Stimulated activated CD4-positive, alpha-beta T cell treated with anti-CD3 and anti-CD28 coated beads, Interleukin-15, amount 100 ng/mL, for 24 hours (primary cell): ENCODE data around the gene TRIM14.
A peak's percentile ranks its signal among the peaks of the same experiment; 100 is the strongest.
"Not testable (repeated sequence)": the region's sequence is repeated elsewhere in the genome, so short reads cannot be mapped to it uniquely, and the experiment has no call there.

Experiments used
- DNase-seq: peaks from one replicate; pipeline ENCODE4 v3.0.0-alpha.2; 2020

Gene TRIM14

DNA sequence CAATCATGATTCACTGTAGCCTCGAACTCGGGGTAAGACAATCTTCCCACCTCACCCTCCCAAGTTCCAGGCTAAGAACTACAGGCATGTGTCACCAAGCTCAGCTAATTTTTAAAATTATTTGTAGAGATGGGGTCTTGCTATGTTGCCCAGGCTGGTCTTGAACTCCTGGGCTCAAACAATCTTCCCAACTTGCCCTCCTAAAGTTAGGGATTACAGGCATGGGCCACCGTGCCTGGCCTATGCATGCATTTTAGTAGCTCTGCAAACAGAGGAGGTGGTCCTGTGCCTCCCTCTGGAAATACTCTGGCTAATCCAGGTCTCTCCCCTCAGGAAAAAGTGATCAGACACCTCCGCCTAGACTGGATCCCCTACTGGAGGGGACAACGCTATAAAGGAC is 21.5 kb upstream of the TRIM14 start:
- DNase-seq, result no peak

DNA sequence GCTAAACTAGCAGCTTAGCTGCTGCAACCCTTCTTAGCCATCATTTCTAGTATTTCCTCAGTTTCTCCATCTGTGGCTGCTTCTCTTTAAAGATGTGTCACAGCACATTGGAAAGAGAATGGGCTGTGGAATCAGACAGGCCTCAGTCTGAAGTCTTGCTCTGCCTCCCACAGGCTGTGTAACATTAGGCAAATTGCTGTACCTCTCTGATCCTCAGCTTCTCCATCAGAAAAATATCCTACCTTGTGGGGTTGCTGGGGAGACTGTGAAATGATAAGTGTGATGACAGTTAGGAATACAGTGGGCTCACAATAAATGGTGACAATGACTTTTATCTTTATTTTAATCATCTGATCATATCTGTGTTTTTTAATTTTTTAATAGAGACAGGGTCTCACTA is 17.5 kb upstream of the TRIM14 start:
- DNase-seq, result no peak

DNA sequence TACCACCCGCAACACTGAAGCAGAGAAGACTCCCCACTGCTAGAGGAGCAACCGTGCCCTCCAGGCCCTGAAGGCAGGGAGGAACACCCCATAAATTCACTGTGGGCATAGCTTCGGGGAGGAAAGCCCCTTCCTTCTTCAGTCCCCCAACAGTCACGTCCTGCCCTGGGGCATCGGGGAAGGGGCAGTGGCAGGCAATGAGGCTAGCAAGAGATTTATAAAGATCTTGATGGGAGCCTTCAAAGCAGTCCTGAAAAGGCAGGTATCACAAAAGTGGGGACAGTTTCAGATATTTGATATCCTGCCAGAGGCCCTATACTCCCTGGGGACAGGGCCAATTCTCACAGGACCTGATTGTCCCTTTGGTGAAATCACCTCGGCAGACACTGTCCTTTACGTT is 16.9 kb upstream of the TRIM14 start:
- DNase-seq, result no peak

DNA sequence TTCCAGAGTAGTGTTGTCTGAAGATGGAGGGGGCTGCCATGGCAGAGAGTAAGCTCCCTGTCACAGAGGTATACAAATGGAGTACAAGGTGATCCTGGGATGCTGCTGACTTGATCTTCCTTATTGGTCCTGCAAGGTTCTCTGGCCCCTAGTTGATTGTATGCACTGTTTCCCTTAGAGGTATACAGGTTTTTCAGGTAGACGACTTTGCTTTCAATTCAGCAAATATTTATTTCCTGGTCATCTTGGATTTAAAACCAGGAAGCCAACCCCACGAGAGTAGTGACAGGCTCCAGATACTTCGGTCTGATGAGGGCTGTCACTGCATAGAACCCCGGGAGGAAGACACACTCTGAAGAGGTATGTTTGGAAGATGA is 16.5 kb upstream of the TRIM14 start:
- DNase-seq, result no peak

- no peak for DNase-seq
These were observed 15.9 kb upstream of the TRIM14 start for GRCh38 chr9:98134702-98135557.

DNA sequence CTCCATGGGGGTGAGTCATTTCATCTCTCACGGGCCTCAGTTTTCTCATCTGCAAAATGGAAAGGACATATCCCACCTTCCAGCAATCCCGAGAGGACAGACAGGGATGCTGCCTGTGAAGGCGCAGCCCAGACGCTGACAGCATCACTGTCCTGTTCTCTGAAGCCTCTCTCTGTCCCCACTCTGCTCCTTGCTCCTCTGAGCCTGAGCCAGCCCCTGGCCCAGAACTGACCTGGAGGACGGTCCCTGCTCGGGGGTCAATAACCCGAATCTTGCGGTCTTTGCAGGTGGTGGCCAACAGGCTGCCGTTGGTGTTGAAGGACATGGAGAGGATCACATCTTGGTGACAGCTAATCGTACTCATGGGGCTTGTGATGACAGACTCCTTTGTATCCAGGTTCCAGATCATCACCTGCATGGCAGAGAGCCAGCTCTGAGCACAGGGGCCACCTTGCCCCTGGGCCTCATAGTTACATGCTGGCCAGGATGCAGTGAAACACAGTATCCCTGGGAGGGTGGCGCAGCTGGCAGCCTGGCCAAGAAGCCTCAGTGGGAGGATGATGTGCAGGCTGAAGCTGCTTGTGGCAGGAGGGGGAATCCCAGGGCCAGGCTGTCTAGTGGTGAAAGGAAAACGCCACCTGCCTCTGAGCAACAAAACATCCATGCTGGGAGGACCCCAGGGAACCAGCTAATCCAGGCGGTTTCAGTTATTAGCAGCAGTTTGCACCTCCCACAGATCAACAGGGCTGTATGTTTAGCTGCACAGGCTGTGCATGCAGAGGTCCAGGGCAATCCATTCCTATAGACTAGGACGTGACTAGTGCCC is 14.0 kb upstream of the TRIM14 start:
- no peak for DNase-seq

DNA sequence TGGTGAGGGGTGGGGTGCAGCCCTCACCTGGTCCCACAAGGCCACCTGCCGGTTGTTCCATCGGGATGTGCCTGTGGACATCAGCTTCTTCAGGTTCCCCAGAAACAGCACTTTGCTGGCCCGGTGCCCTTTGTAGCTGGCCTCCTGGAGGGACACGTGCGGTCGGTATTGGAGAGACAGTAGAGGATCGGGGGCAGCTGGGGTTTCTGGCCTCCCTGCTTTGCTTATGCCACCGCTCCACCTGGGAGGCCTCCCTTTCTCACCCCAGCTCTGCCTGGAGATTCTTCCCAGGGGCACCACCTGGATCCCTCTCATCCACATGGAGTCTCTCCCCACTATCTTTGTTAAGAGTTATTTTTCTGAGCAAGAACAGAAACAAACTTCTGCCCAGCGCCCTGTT is 13.1 kb upstream of the TRIM14 start:
- no peak for DNase-seq

- no peak for DNase-seq
These were observed 11.7 kb upstream of the TRIM14 start for GRCh38 chr9:98130576-98131228.

DNA sequence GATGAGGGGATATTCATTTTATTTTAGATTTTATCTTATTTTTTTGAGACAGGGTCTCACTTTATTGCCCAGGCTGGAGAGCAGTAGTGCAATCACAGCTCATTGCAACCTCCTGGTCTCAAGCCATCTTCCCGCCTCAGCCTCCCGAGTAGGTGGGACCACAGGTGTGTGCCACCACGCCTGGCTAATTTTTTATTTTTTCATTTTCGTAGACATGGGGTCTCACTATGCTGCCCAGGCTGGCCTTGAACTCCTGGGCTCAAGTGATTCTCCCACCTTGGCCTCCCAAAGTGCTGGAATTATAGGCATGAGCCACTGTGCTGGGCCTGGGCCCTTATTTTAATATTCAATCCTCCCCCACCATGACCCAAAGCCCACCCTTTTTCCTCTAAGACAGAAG is 11.0 kb upstream of the TRIM14 start:
- not testable (repeated sequence) for DNase-seq

DNA sequence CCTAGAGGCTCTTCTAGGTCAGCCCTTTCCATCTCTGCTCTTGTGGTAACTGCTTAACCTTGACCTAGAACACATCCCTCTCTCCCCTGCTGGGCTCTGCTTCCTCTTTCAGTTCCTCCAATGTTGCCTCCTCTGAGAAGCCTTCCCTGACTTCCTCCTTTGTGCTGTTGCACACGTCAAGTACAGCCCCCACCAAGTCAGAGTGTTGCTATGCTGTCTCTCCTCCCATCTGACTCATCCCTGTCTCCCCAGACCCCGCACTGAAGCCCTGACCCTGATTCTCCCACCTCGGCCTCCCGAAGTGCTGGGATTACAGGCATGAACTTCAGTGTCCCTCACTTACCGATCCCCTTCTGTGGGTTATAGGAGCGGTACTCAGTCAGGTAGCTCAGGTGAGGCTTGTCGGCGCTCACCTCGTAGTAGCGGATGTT is 10.4 kb upstream of the TRIM14 start:
- DNase-seq, result no peak

- DNase-seq, result no peak
These were observed 9.3 kb upstream of the TRIM14 start for GRCh38 chr9:98128316-98128715.

GRCh38 chr9:98127226-98127625 is 8.2 kb upstream of the TRIM14 start:
- no peak for DNase-seq

- DNase-seq, result no peak
These were observed 5.8 kb upstream of the TRIM14 start for GRCh38 chr9:98124637-98125426.

DNA sequence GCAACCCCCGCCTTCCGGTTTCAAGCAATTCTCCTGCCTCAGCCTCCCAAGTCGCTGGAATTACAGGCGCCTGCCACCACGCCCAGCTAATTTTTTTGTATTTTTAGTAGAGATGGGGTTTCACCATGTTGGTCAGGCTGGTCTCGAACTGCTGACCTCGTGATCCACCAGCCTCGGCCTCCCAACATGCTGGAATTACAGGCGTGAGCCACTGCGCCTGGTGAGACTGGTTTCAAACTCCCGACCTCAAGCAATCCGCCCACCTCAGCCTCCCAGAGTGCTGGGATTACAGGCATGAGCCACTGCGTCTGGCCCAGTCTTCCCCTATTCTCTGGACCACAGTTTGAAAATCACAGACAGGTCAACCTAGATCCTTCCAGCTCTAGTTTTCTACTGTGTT is 5.1 kb upstream of the TRIM14 start:
- DNase-seq, result not testable (repeated sequence)

DNA sequence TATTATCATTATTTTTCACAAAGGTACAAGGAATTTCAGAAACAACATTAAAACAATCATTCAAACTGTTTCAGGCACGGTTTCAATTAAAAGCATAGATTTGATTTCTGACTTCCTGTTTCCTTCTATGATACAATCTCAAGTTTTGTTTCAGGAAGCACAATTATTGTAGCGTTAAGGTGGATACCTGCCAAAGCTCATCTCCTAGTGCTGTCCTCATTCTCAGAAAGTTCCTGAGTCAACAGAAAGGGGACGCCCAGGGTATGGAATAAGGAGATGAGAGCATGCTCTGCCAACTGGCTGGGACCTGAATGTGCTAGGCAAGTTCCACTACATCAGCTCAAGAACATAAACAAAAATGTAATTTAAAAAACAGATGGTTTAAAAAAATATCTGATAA is 2.0 kb upstream of the TRIM14 start:
- DNase-seq, result no peak

GRCh38 chr9:98120476-98120875 is 1.5 kb upstream of the TRIM14 start:
- DNase-seq, result no peak

DNA sequence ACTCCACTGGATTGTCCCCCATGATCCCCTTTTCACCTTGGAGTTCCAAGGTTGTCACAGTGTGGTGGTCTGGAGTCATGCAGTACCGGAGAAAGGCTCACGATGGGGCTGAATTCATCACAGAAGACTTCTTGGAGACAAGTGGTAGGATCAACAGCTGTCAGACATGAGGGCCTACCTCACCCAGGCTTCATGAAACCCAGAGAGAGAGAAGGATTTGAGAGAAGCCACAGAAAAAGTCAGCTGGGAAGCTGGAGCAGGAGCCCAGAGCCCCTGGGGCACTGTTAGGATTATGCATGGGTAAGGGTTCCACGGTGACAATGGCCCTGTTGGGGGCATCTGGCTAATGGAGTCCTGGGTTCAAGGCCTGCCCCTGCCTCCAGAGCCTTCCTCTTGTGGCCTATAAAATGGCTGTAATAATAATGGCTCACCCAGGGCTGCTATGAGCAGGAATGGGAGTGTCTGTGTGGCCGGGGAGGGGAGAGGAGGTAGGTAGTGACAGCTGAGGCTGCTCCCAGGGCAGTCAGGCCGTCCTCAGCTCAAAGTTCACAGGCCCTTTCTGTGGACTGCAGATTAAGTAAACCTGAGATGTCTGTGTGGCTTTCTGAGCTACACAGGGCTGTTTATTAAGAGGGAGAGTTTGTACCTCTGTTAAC is 910 bp downstream of the TRIM14 start:
- peak; percentile 53 for DNase-seq

DNA sequence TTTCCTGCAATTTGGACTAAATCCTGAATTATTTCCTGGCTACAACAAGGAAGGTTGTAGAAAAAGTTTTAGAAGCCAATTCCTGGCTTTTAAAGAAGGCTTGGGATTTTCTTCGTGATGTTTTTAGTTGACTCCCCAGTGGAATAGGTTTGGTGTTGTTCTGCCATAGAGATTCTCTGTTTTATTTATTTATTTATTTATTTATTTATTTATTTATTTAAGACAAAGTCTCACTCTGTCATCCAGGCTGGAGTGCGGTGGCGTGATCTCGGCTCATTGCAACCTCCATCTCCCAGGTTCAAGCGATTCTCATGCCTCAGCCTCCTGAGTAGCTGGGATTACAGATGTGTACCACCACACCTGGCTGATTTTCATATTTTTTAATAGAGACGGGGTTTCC is 1.9 kb downstream of the TRIM14 start:
- DNase-seq, result not testable (repeated sequence)

DNA sequence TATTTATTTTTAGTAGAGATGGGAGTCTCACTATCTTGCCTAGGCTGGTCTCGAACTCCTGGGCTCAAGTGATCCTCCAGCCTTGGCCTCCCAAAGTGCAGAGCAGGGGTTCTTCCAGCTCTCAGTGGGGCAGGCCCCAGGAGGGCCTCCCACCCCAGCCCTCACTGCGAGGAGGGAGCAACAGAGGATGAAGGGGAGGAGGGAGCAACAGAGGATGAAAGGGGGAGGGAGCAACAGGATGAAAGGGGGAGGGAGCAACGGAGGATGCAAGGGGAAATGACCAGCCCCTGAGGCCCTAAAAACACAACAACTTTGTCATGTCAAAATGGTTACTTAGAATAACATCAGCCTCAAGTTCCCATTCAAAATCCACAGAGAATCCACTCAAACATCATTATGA is 10.0 kb downstream of the TRIM14 start:
- DNase-seq, result no peak

DNA sequence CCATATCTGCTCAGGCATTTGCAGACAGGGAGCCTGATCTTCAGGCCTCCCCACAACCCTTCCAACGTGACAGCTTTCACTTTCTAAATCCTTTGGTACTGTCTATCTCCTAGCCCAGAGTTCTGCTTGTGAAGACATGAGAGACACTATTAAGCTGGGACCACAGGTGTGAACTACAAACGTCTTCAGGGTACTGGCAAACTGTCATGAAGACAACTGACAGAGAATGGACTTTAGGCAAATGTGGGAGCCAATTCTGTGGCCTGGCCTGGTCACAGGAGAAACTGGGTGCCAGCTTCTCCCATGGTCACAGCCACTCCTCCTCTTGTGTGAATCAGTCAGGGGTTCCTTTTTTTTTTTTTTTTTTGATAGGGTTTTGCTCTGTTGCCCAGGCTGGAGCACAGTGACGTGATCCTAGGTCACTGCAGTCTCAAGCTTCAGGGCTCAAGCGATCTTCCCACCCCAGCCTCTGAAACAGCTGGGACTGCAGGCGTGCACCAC is 10.4 kb downstream of the TRIM14 start:
- DNase-seq, result no peak

DNA sequence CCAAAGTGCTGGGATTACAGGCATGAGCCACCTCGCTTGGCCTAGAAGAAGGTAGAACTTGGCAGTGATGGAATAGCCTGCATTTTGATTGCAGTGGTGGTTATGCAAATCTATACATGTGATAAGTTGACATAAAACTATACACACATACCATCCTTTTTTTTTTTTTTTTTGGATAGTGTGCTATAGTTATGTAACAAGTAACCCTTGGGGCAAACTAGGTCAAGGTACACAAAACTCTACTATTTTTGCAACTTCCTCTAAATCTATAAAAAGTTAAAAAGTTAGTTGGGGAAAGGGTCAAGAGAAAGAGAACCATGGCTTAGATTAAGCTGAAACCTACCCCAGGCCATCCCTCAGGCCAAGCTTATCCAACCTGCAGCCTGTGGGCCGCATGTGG is 11.1 kb downstream of the TRIM14 start:
- DNase-seq, result no peak

GRCh38 chr9:98105006-98105405 is 14.0 kb downstream of the TRIM14 start:
- no peak for DNase-seq
